HG03432 (cell line): Measurements from ENCODE around the gene C5orf46.
"Not testable (repeated sequence)": the region's sequence is repeated elsewhere in the genome, so short reads cannot be mapped to it uniquely, and the experiment has no call there.

ENCODE experiments used
- ATAC-seq: cut with Tn5 transposase; IDR thresholded peaks from one replicate; pipeline ENCODE4 v1.9.1; 2021; ENCODE audit warnings: mild to moderate bottlenecking, moderate library complexity; ENCODE audit not compliant: unreplicated experiment

C5orf46 gene

GRCh38 chr5:147906326-147907095 is at the start of gene C5orf46:
C5orf46 (minus strand) TSS chr5:147906538; CDS start chr5:147906501, 37 bp downstream.
- ATAC-seq: no peak

GRCh38 chr5:147954971-147955370 is 48.6 kb upstream of the C5orf46 start:
- no peak for ATAC-seq

- peak; percentile 84 for ATAC-seq
These were observed 43.6 kb upstream of the C5orf46 start for GRCh38 chr5:147949711-147950573.

GRCh38 chr5:147946658-147947274 is 40.4 kb upstream of the C5orf46 start:
- not testable (repeated sequence) for ATAC-seq

DNA sequence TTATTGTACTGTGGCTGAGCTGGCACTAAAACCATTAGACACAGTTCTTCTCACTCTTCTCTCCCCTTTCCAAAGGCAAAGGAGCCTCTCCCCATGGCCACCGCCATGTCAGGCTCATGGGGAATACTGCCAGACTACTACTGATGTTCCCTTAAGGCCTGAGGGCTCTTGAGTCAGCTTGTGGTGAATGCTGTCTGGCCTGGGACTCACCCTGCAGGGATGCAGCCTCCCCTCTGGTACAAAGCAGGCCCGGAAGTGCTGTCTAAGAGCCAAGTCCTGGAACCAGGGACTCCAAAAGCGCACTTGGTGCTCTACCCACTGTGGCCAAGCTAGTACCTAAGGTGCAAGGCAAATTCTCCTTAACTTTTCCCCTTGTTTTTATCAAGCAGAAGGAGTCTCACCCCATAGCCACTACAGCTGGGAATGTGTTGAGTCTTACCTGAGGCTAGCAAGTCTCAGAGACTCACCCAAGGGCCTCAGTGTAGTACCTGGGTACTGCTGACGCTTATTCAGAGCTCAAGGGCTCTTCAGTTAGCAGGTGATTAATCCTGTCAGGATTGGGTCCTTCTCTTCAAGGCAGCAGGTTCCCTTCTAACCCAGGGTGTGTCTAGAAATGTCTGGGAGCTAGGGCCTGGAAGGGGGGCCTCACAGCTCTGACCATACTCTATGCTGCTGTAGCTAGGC is 33.2 kb upstream of the C5orf46 start:
- no peak for ATAC-seq

- ATAC-seq: no peak
These were observed 28.7 kb upstream of the C5orf46 start for GRCh38 chr5:147935032-147935431.

DNA sequence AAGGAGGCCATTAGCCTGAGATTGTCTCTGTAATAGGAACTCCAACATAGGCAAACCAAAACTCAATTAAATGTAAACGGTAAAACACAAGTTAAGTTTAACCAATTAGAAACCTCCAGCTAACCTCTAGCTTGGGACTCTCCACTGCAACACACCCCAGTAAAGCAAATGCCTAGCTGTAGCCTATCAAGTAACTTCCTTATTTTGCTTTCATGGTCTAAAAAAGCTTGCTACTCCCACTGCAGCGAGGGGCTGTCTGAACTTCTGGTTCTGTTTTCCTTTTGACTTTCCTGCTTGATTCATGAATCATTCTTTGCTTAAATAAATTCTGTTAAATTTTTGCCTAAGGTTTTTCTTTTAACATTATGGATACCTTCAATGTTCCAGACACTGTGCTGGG is 24.4 kb upstream of the C5orf46 start:
- peak; percentile 81 for ATAC-seq

DNA sequence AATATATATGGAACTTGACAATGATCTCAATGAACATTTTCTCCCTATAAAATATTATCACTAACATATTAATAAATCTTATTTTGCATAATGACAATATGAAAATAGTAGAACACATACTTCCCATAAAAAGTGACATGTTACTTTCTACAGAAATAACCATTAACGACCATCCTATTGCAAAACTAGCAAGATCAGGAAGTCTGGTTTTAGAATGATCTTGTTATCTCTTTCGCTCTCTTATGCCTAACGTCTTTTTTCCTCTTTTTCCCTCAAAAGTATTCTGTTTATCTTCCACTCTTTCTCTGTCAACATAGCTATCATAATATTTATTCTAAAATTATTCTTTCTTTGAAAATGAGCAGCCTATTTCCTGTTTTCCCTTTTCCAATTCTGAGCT is 21.6 kb upstream of the C5orf46 start:
- ATAC-seq: no peak

GRCh38 chr5:147925020-147925419 is 18.7 kb upstream of the C5orf46 start:
- ATAC-seq: no peak

DNA sequence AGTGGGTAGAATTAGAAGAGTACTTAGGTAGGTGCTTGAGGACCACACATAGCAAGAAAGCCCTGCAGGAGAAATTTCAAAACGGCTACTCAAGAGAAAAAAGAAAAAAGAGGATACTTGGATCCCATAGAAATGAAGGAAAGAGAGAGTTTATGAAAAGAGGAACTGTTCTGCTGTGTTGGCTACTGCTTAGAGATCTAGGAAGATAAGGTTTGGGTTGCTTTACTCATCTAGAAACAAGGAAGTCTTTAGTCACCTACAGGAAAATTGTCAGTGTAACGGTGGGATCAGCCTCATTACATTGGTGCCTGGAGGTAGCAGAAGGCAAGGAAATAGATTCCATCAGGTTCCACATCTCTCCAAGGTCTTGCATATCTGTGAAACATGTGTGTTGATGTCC is 14.8 kb upstream of the C5orf46 start:
- ATAC-seq: no peak

DNA sequence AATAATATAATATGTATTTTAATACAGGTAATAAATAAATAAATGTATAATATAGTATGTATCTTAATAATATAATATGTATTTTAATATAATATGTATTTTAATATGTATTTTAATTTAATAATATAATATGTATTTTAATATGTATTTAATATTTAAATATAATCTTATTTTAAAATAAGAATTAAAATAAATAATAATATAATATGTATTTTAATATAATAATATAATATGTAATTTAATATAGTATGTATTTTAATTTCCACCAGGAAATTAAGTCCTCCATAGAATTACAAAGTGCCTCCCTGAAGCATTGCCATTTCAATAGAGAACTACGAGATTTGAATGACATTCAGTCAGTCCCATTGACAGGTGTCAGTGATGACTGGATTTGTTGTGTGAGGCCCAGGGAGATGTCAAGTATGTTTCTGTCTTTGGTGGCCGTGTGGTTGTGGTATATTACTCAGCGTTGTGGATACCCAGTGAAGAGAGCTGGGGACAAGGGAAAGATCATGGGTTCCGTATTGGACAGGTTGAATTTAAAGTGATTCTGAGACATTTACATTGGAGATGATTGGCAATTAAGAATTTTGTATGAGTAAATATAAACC is 14.2 kb upstream of the C5orf46 start:
- ATAC-seq: no peak

GRCh38 chr5:147918899-147919298 is 12.6 kb upstream of the C5orf46 start:
- ATAC-seq: no peak

DNA sequence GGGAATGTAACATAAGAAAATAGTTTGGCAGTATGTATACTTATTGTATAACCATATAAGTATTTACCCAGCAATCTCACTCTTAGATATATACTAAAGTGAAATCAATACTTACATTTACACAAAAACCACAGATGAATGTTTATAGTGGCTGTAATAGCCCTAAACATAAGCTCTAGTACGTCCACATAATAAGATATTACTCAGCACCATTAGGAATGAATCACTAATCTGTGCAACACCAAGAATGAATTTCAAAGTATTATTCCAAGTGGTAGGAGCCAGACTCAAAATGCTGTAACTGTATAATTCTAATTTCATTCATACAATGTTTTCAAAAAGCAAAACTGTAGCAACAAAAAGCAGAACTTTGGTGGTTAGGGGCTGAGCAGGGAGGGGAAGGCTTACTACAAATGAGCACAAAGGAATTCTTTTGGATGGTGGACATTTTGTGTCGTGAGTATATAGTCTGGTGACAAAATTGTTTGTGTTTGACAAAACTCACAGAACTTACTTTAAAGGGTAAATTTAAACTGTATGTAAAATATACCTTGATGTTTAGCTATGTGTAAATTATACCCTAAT is 11.9 kb upstream of the C5orf46 start:
- ATAC-seq: no peak

DNA sequence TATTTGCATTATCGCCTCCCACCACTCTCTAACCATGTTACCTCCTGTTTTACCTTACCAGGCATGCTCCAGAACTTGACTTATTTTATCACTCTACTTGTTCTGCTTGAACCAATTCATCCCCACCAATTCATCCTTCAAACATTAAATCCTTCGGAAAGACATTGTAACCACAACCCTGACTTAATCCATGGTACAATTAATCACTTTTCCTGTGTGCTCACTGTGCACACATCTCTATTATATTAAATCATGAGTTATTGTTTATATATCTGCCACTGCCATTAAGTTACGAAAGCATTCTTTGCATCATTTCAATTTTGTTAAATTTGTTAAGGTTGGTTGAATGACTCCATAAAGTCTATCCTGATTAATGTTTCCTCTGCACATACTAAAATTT is 7.4 kb upstream of the C5orf46 start:
- no peak for ATAC-seq

DNA sequence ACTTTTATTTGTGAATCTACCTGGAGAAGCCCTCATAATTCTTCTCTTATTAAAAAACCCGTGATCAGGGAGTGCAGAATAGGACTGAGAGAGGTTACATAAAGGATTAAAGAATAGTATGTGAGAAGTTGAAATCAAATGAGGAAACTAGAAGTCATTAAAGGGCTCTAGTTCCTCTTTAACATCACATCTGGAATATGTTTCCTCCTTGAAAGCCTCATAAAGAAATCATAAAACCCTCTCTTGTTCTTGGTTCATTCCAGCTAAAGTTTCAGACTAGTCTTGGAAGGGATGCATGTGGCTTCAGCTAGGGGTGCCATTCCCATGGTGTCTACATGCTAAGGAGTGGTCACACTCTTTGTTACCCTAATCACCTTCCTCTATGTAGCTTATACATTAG is 5.7 kb upstream of the C5orf46 start:
- no peak for ATAC-seq

GRCh38 chr5:147911427-147911826 is 5.1 kb upstream of the C5orf46 start:
- ATAC-seq: no peak

- no peak for ATAC-seq
These were observed 2.2 kb downstream of the C5orf46 start for GRCh38 chr5:147904110-147904509.

DNA sequence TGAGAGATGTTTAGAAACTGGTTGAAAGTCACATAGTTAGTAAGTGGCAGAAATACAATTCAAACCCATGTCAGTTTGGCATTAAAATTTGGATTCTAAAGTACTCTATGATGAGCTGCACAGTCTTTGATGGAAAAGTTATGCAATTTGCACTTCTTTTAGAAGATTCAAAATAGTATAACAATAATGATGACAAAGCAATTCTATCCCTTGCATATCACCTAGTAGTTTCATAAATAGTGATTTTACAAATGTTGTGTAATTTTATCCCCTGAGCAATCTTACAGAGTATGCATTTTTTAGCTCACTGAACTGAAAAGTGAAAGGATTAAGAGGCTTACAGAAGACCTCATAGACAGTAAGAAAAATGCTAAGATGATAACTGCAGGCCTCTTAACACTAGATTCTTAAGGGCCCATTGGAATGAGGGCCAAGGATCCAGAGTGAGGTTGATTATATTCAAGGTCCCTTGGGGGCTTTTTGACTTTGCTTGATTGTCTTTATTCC is 3.7 kb downstream of the C5orf46 start:
- no peak for ATAC-seq

- no peak for ATAC-seq
These were observed 4.7 kb downstream of the C5orf46 start for GRCh38 chr5:147901599-147902039.

DNA sequence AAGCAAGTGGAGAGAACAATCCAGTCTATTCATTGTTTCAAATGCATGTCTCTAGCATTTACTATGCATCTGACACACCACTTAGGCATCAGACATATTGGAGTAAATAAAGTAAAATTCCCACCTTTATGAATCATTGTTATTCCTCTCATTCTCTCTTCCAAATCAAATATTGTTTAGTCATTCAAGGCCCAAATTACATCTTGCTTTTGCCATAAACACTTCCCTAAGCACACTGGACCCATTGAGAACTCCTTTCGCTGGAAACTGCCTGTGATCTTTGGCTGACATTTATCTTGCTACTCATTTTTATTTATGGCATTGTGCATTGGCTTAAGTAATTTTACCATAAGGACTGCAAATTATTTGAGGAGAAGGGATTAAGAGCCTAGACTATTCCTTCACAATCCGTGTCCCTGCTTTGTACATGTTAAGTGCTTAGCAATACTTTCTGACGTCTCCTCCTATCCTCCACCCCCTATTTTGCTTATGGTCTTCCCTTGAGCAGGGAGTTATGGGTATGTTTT is 7.4 kb downstream of the C5orf46 start:
- ATAC-seq: no peak
